ENCODE measurements around the gene KANSL1.
"Not testable (repeated sequence)": the region's sequence is repeated elsewhere in the genome, so short reads cannot be mapped to it uniquely, and the experiment has no call there.

Gene KANSL1

DNA sequence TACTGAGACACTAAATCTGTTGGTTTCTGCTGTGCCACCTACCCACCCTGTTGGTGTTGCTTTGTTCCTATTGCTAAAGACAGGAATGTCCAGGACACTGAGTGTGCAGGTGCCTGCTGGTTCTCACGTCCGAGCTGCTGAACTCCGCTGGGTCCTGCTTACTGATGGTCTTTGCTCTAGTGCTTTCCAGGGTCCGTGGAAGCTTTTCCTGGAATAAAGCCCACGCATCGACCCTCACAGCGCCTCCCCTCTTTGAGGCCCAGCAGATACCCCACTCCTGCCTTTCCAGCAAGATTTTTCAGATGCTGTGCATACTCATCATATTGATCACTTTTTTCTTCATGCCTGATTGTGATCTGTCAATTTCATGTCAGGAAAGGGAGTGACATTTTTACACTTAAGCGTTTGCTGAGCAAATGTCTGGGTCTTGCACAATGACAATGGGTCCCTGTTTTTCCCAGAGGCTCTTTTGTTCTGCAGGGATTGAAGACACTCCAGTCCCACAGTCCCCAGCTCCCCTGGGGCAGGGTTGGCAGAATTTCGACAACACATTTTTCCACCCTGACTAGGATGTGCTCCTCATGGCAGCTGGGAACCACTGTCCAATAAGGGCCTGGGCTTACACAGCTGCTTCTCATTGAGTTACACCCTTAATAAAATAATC lies 179.6 kb downstream of the KANSL1 start:
- no peak for DNase-seq

DNA sequence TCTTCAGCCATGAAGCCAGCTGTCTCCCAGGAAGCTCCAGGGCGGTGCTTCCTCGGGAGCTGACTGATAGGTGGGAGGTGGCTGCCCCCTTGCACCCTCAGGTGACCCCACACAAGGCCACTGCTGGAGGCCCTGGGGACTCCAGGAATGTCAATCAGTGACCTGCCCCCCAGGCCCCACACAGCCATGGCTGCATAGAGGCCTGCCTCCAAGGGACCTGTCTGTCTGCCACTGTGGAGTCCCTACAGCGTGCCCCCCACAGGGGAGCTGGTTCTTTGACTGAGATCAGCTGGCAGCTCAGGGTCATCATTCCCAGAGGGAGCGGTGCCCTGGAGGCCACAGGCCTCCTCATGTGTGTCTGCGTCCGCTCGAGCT lies 180.1 kb downstream of the KANSL1 start:
- no peak for DNase-seq

DNA sequence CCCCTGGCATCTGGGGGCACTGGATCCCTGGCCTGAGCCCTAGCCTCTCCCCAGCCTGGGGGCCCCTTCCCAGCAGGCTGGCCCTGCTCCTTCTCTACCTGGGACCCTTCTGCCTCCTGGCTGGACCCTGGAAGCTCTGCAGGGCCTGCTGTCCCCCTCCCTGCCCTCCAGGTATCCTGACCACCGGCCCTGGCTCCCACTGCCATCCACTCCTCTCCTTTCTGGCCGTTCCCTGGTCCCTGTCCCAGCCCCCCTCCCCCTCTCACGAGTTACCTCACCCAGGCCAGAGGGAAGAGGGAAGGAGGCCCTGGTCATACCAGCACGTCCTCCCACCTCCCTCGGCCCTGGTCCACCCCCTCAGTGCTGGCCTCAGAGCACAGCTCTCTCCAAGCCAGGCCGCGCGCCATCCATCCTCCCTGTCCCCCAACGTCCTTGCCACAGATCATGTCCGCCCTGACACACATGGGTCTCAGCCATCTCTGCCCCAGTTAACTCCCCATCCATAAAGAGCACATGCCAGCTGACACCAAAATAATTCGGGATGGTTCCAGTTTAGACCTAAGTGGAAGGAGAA lies 180.6 kb downstream of the KANSL1 start:
- no peak for DNase-seq

DNA sequence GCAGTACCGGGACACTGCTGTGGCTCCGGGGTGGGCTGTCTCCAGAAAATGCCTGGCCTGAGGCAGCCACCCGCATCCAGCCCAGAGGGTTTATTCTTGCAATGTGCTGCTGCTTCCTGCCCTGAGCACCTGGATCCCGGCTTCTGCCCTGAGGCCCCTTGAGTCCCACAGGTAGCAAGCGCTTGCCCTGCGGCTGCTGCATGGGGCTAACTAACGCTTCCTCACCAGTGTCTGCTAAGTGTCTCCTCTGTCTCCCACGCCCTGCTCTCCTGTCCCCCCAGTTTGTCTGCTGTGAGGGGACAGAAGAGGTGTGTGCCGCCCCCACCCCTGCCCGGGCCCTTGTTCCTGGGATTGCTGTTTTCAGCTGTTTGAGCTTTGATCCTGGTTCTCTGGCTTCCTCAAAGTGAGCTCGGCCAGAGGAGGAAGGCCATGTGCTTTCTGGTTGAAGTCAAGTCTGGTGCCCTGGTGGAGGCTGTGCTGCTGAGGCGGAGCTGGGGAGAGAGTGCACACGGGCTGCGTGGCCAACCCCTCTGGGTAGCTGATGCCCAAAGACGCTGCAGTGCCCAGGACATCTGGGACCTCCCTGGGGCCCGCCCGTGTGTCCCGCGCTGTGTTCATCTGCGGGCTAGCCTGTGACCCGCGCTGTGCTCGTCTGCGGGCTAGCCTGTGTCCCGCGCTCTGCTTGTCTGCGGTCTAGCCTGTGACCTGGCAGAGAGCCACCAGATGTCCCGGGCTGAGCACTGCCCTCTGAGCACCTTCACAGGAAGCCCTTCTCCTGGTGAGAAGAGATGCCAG lies 181.3 kb downstream of the KANSL1 start:
- DNase-seq, result no peak

DNA sequence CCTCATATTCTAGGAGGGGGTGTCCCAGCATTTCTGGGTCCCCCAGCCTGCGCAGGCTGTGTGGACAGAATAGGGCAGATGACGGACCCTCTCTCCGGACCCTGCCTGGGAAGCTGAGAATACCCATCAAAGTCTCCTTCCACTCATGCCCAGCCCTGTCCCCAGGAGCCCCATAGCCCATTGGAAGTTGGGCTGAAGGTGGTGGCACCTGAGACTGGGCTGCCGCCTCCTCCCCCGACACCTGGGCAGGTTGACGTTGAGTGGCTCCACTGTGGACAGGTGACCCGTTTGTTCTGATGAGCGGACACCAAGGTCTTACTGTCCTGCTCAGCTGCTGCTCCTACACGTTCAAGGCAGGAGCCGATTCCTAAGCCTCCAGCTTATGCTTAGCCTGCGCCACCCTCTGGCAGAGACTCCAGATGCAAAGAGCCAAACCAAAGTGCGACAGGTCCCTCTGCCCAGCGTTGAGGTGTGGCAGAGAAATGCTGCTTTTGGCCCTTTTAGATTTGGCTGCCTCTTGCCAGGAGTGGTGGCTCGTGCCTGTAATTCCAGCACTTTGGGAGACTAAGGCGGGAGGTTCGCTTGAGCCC lies 182.5 kb downstream of the KANSL1 start:
- no peak for DNase-seq

DNA sequence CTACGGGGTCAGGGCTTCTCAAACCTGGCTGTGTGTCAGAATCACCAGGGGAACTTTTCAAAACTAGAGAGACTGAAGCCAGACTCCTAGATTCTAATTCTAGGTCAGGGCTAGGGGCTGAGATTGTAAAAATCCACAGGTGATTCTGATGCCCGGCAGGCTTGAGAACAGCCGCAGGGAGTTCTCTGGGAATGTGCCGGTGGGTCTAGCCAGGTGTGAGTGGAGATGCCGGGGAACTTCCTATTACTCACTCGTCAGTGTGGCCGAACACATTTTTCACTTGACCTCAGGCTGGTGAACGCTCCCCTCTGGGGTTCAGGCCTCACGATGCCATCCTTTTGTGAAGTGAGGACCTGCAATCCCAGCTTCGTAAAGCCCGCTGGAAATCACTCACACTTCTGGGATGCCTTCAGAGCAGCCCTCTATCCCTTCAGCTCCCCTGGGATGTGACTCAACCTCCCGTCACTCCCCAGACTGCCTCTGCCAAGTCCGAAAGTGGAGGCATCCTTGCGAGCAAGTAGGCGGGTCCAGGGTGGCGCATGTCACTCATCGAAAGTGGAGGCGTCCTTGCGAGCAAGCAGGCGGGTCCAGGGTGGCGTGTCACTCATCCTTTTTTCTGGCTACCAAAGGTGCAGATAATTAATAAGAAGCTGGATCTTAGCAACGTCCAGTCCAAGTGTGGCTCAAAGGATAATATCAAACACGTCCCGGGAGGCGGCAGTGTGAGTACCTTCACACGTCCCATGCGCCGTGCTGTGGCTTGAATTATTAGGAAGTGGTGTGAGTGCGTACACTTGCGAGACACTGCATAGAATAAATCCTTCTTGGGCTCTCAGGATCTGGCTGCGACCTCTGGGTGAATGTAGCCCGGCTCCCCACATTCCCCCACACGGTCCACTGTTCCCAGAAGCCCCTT lies 183.3 kb downstream of the KANSL1 start:
- DNase-seq, result no peak

DNA sequence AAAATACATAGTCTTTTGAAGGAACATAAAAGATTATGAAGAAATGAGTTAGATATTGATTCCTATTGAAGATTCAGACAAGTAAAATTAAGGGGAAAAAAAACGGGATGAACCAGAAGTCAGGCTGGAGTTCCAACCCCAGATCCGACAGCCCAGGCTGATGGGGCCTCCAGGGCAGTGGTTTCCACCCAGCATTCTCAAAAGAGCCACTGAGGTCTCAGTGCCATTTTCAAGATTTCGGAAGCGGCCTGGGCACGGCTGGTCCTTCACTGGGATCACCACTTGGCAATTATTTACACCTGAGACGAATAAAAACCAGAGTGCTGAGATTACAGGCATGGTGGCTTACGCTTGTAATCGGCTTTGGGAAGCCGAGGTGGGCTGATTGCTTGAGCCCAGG lies 184.6 kb downstream of the KANSL1 start:
- no peak for DNase-seq

DNA sequence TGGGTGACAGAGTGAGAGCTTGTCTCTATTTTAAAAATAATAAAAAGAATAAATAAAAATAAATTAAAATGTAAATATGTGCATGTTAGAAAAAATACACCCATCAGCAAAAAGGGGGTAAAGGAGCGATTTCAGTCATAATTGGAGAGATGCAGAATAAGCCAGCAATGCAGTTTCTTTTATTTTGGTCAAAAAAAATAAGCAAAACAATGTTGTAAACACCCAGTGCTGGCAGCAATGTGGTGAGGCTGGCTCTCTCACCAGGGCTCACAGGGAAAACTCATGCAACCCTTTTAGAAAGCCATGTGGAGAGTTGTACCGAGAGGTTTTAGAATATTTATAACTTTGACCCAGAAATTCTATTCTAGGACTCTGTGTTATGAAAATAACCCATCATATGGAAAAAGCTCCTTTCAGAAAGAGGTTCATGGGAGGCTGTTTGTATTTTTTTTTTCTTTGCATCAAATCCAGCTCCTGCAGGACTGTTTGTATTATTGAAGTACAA lies 185.7 kb downstream of the KANSL1 start:
- DNase-seq, result no peak

DNA sequence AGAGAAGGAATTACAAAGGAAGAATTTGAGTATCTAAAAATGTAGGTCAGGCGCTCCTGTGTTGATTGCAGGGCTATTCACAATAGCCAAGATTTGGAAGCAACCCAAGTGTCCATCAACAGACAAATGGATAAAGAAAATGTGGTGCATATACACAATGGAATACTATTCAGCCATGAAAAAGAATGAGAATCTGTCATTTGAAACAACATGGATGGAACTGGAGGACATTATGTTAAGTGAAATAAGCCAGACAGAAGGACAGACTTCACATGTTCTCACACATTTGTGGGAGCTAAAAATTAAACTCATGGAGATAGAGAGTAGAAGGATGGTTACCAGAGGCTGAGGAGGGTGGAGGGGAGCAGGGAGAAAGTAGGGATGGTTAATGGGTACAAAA lies 187.1 kb downstream of the KANSL1 start:
- not testable (repeated sequence) for DNase-seq

DNA sequence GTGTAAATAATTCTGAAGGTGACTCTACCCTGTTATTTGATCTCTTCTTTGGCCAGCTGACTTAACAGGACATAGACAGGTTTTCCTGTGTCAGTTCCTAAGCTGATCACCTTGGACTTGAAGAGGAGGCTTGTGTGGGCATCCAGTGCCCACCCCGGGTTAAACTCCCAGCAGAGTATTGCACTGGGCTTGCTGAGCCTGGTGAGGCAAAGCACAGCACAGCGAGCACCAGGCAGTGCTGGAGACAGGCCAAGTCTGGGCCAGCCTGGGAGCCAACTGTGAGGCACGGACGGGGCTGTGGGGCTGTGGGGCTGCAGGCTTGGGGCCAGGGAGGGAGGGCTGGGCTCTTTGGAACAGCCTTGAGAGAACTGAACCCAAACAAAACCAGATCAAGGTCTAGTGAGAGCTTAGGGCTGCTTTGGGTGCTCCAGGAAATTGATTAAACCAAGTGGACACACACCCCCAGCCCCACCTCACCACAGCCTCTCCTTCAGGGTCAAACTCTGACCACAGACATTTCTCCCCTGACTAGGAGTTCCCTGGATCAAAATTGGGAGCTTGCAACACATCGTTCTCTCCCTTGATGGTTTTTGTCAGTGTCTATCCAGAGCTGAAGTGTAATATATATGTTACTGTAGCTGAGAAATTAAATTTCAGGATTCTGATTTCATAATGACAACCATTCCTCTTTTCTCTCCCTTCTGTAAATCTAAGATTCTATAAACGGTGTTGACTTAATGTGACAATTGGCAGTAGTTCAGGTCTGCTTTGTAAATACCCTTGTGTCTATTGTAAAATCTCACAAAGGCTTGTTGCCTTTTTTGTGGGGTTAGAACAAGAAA lies 189.1 kb downstream of the KANSL1 start:
- no peak for DNase-seq

DNA sequence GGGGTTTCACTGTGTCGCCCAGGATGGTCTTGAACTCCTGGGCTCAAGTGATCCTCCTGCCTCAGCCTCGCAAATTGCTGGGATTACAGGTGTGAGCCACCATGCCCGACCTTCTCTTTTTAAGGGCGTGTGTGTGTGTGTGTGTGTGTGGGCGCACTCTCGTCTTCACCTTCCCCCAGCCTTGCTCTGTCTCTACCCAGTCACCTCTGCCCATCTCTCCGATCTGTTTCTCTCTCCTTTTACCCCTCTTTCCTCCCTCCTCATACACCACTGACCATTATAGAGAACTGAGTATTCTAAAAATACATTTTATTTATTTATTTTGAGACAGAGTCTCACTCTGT lies 190.3 kb downstream of the KANSL1 start:
- DNase-seq, result no peak

DNA sequence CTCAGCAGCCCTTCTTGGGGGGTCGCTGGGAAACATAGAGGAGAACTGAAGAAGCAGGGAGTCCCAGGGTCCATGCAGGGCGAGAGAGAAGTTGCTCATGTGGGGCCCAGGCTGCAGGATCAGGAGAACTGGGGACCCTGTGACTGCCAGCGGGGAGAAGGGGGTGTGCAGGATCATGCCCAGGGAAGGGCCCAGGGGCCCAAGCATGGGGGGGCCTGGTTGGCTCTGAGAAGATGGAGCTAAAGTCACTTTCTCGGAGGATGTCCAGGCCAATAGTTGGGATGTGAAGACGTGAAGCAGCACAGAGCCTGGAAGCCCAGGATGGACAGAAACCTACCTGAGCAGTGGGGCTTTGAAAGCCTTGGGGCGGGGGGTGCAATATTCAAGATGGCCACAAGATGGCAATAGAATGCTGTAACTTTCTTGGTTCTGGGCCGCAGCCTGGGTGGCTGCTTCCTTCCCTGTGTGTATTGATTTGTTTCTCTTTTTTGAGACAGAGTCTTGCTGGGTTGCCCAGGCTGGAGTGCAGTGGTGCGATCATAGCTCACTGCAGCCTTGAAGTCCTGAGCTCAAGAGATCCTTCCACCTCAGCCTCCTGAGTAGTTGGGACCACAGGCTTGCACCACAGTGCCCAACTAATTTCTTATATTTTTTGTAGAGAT lies 190.8 kb downstream of the KANSL1 start:
- peak; percentile 70 to 75 for DNase-seq

DNA sequence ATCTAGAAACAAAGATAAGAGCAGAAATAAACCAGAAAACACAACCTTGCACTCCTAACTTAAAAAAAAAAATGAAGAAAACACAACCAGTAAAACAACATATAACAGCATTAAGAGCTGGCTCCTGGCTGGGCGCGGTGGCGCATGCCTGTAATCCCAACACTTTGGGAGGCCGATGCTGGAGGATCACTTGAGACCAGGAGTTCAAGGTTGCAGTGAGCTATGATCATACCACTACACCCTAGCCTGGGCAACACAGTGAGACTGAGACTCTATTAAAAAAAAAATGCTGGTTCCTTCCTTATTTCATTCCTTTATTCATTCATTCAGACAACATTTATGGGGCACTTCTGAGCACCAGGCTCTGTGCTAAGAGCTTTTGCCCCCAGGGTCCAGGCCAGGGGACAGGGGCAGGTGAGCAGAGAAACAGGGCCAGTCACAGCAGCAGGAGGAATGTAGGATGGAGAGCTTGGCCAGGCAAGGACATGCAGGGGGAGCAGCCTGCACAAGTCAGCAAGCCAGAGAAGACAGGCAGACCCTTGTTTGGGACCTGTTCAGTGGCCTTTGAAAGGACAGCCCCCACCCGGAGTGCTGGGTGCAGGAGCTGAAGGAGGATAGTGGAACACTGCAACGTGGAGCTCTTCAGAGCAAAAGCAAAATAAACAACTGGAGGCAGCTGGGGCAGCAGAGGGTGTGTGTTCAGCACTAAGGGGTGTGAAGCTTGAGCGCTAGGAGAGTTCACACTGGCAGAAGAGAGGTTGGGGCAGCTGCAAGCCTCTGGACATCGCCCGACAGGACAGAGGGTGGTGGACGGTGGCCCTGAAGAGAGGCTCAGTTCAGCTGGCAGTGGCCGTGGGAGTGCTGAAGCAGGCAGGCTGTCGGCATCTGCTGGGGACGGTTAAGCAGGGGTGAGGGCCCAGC lies 191.6 kb downstream of the KANSL1 start:
- no peak for DNase-seq

DNA sequence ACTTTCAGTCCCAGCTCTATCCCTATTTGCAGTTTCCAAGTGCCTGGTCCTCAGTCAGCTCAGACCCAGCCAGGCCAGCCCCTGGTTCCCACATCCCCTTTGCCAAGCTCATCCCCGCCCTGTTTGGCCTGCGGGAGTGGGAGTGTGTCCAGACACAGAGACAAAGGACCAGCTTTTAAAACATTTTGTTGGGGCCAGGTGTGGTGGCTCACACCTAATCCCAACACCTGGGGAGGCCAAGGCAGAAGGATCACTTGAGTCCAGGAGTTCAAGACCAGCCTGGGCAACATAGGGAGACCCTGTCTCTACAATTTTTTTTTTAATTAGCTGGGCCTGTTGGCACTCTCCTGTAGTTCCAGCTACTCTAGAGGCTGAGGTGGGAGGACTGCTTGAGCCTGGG lies 192.5 kb downstream of the KANSL1 start:
- no peak for DNase-seq

DNA sequence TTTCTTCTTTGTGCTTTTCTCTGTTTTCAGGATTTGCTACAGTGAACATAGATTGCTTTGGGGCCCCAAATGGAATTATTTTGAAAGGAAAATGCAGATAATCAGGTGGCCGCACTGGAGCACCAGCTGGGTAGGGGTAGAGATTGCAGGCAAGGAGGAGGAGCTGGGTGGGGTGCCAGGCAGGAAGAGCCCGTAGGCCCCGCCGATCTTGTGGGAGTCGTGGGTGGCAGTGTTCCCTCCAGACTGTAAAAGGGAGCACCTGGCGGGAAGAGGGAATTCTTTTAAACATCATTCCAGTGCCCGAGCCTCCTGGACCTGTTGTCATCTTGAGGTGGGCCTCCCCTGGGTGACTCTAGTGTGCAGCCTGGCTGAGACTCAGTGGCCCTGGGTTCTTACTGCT lies 192.9 kb downstream of the KANSL1 start:
- no peak for DNase-seq

DNA sequence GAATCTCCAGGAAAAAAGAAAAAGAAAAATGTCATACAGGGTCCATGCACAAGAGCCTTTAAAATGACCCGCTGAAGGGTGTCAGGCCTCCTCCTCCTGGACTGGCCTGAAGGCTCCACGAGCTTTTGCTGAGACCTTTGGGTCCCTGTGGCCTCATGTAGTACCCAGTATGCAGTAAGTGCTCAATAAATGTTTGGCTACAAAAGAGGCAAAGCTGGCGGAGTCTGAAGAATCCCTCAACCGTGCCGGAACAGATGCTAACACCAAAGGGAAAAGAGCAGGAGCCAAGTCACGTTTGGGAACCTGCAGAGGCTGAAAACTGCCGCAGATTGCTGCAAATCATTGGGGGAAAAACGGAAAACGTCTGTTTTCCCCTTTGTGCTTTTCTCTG lies 193.3 kb downstream of the KANSL1 start:
- no peak for DNase-seq

DNA sequence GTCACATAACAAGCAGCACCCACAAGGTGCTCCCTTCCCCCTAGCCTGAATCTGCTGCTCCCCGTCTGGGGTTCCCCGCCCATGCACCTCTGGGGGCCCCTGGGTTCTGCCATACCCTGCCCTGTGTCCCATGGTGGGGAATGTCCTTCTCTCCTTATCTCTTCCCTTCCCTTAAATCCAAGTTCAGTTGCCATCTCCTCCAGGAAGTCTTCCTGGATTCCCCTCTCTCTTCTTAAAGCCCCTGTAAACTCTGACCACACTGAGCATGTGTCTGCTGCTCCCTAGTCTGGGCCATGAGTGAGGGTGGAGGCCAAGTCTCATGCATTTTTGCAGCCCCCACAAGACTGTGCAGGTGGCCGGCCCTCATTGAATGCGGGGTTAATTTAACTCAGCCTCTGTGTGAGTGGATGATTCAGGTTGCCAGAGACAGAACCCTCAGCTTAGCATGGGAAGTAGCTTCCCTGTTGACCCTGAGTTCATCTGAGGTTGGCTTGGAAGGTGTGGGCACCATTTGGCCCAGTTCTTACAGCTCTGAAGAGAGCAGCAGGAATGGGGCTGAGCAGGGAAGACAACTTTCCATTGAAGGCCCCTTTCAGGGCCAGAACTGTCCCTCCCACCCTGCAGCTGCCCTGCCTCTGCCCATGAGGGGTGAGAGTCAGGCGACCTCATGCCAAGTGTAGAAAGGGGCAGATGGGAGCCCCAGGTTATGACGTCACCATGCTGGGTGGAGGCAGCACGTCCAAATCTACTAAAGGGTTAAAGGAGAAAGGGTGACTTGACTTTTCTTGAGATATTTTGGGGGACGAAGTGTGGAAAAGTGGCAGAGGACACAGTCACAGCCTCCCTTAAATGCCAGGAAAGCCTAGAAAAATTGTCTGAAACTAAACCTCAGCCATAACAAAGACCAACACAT lies 194.0 kb downstream of the KANSL1 start, which contains the start of gene STH:
STH (plus strand) TSS at position 264 of the 913 bp plus-strand sequence; CDS start at position 294, 30 bp downstream.
- no peak for DNase-seq

DNA sequence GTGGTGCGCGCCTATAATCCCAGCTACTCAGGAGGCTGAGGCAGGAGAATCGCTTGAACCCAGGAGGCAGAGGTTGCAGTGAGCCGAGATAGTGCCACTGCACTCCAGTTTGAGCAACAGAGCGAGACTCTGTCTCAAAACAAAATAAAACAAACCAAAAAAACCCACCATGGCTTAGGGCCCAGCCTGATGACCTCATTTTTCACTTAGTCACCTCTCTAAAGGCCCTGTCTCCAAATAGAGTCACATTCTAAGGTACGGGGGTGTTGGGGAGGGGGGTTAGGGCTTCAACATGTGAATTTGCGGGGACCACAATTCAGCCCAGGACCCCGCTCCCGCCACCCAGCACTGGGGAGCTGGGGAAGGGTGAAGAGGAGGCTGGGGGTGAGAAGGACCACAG lies 195.6 kb downstream of the KANSL1 start:
- DNase-seq, result no peak

DNA sequence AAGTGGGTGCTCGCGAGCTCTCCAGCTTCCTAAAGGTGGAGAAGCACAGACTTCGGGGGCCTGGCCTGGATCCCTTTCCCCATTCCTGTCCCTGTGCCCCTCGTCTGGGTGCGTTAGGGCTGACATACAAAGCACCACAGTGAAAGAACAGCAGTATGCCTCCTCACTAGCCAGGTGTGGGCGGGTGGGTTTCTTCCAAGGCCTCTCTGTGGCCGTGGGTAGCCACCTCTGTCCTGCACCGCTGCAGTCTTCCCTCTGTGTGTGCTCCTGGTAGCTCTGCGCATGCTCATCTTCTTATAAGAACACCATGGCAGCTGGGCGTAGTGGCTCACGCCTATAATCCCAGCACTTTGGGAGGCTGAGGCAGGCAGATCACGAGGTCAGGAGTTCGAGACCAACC lies 196.1 kb downstream of the KANSL1 start:
- DNase-seq, result no peak
